HepG2 (cell line): ENCODE results near the gene SERPINB6. TPM values are rescaled to one million over a fixed set of nuclear protein-coding genes. Genes with fewer than 3 reads are reported as not detected.
A peak's percentile ranks its signal among the peaks of the same experiment; 100 is the strongest.

Experiments
- FLYWCH1 ChIP-seq: sonication (generic); formaldehyde crosslinking; IDR thresholded peaks from 2 replicates; pipeline ENCODE4 v1.8.1; 2023; ENCODE audit warnings: mild to moderate bottlenecking, missing genetic modification reagents
- HMG20A ChIP-seq: IDR thresholded peaks from 2 replicates; pipeline ENCODE4 v1.6.1; 2016; ENCODE audit warnings: borderline replicate concordance
- KDM6A ChIP-seq: IDR thresholded peaks from 2 replicates; pipeline ENCODE4 v1.6.1; 2016; ENCODE audit warnings: low read depth
- RBM22 ChIP-seq: fragments of 200-400 bp; formaldehyde crosslinking; optimal IDR thresholded peaks from 2 replicates; pipeline ENCODE3; 2017; ENCODE audit warnings: mild to moderate bottlenecking, low read length, moderate library complexity
- SP4 ChIP-seq: sonication (generic); formaldehyde crosslinking; IDR thresholded peaks from 2 replicates; pipeline ENCODE4 v1.8.1; 2023; ENCODE audit warnings: mild to moderate bottlenecking, missing genetic modification reagents
- TBX2 ChIP-seq: sonication (generic); formaldehyde crosslinking; IDR thresholded peaks from 2 replicates; pipeline ENCODE4 v1.5.0; 2020; ENCODE audit warnings: missing genetic modification reagents, mild to moderate bottlenecking, borderline replicate concordance
- YEATS4 ChIP-seq: sonication (generic); formaldehyde crosslinking; IDR thresholded peaks from 2 replicates; pipeline ENCODE4 v1.4.0; 2020; ENCODE audit warnings: missing genetic modification reagents, borderline replicate concordance
- ZMYM3 ChIP-seq: sonication (generic); formaldehyde crosslinking; IDR thresholded peaks from 2 replicates; pipeline ENCODE4 v1.5.1; 2020; ENCODE audit warnings: mild to moderate bottlenecking, missing genetic modification reagents
- ZNF501 ChIP-seq: sonication (generic); formaldehyde crosslinking; IDR thresholded peaks from 2 replicates; pipeline ENCODE4 v1.5.1; 2020; ENCODE audit warnings: mild to moderate bottlenecking, moderate library complexity, missing genetic modification reagents
- ZNF614 ChIP-seq: IDR thresholded peaks from 2 replicates; pipeline ENCODE4 v1.6.1; 2018; ENCODE audit warnings: missing biosample characterization, missing genetic modification reagents, inconsistent platforms, borderline replicate concordance
- polyA plus RNA-seq, 8 experiments: library from polyadenylated mRNA; depleted of rRNA in 3 of 8; stranded (reverse) in 7 of 8; unstranded in 1 of 8; fragments of >200 nt; fragmentation: Illumina TruSeq in 4 of 8; extraction: Trizol in 4 of 8; gene quantifications; 2 replicates each; pipeline versions ENCODE4 v1.2.1 to v1.2.3, GENCODE V29; 2011 to 2016; ENCODE audit warnings: low read depth in 4 of 8, missing spikeins in 1 of 8, mixed read lengths in 1 of 8; ENCODE audit not compliant: insufficient read depth in 1 of 8
- total RNA-seq, 5 experiments: library from RNA; depleted of rRNA; stranded (reverse); fragments of >200 nt; fragmentation: Illumina TruSeq; extraction: Trizol; gene quantifications; 2 replicates each; pipeline ENCODE4 v1.2.3, GENCODE V29; 2016; ENCODE audit warnings: low read depth in 1 of 5
- TF ChIP-seq, protein P1 (sequence below): sonication (generic); formaldehyde crosslinking; IDR thresholded peaks from 2 replicates; pipeline ENCODE4 v1.5.1; 2020; ENCODE audit warnings: mild to moderate bottlenecking, missing genetic modification reagents, borderline replicate concordance
- TF ChIP-seq, protein P2 (sequence below): sonication (generic); formaldehyde crosslinking; IDR thresholded peaks from 2 replicates; pipeline ENCODE4 v1.5.0; 2020; ENCODE audit warnings: mild to moderate bottlenecking, missing genetic modification reagents, moderate library complexity
- TF ChIP-seq, protein P3 (sequence below), 2 experiments: sonication (generic) in 1 of 2; formaldehyde crosslinking in 1 of 2; IDR thresholded peaks; 2 replicates each; pipeline versions ENCODE4 v1.4.0 to v1.6.1; 2016 to 2020; ENCODE audit warnings: borderline replicate concordance in 1 of 2, low read depth in 1 of 2, mild to moderate bottlenecking in 1 of 2, missing genetic modification reagents in 1 of 2
- TF ChIP-seq, protein P4 (sequence below): sonication (generic); formaldehyde crosslinking; IDR thresholded peaks from 2 replicates; pipeline ENCODE4 v1.8.0; 2022; ENCODE audit warnings: missing genetic modification reagents, mild to moderate bottlenecking, borderline replicate concordance

SERPINB6 gene
- total and polyA plus RNA-seq, 2 of the 13 experiments (the other 11 are each of a cell fraction or from before 2014, with no cell fraction given): 38.2 to 61.3 TPM

DNA sequence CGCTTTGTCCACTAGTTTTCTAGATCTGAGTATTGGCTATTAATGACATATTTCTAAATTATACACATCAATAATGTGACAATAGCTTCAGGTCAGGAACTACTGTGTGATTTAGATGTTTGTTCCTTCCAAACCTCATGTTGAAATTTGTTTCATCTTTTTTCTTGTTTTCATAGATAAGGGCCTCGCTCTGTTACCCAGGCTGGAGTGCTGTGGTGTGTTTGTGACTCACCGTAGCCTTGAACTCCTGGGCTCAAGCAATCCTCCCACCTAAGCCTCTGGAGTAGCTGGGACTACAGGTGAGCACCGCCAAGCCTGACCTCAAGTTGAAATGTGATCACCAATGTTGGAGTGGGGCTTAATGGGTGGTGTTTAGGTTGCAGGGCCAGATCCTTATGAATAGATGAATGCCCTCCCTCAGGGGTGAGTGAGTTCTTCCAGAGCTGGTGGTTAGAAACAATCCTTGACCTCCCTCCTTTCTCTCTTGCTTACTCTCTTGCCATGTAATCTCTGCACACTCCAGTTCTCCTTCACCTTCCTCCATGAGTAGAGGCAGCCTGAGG is 22.5 kb upstream of the SERPINB6 start (continued):
- TF ChIP-seq, protein P1, sequence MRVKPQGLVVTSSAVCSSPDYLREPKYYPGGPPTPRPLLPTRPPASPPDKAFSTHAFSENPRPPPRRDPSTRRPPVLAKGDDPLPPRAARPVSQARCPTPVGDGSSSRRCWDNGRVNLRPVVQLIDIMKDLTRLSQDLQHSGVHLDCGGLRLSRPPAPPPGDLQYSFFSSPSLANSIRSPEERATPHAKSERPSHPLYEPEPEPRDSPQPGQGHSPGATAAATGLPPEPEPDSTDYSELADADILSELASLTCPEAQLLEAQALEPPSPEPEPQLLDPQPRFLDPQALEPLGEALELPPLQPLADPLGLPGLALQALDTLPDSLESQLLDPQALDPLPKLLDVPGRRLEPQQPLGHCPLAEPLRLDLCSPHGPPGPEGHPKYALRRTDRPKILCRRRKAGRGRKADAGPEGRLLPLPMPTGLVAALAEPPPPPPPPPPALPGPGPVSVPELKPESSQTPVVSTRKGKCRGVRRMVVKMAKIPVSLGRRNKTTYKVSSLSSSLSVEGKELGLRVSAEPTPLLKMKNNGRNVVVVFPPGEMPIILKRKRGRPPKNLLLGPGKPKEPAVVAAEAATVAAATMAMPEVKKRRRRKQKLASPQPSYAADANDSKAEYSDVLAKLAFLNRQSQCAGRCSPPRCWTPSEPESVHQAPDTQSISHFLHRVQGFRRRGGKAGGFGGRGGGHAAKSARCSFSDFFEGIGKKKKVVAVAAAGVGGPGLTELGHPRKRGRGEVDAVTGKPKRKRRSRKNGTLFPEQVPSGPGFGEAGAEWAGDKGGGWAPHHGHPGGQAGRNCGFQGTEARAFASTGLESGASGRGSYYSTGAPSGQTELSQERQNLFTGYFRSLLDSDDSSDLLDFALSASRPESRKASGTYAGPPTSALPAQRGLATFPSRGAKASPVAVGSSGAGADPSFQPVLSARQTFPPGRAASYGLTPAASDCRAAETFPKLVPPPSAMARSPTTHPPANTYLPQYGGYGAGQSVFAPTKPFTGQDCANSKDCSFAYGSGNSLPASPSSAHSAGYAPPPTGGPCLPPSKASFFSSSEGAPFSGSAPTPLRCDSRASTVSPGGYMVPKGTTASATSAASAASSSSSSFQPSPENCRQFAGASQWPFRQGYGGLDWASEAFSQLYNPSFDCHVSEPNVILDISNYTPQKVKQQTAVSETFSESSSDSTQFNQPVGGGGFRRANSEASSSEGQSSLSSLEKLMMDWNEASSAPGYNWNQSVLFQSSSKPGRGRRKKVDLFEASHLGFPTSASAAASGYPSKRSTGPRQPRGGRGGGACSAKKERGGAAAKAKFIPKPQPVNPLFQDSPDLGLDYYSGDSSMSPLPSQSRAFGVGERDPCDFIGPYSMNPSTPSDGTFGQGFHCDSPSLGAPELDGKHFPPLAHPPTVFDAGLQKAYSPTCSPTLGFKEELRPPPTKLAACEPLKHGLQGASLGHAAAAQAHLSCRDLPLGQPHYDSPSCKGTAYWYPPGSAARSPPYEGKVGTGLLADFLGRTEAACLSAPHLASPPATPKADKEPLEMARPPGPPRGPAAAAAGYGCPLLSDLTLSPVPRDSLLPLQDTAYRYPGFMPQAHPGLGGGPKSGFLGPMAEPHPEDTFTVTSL (CRISPR knock-in tag): peak; percentile 96; the same call in 1 of the 2 replicates
- TF ChIP-seq, protein P2, sequence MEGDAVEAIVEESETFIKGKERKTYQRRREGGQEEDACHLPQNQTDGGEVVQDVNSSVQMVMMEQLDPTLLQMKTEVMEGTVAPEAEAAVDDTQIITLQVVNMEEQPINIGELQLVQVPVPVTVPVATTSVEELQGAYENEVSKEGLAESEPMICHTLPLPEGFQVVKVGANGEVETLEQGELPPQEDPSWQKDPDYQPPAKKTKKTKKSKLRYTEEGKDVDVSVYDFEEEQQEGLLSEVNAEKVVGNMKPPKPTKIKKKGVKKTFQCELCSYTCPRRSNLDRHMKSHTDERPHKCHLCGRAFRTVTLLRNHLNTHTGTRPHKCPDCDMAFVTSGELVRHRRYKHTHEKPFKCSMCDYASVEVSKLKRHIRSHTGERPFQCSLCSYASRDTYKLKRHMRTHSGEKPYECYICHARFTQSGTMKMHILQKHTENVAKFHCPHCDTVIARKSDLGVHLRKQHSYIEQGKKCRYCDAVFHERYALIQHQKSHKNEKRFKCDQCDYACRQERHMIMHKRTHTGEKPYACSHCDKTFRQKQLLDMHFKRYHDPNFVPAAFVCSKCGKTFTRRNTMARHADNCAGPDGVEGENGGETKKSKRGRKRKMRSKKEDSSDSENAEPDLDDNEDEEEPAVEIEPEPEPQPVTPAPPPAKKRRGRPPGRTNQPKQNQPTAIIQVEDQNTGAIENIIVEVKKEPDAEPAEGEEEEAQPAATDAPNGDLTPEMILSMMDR (CRISPR knock-in tag): peak; percentile 17; the same call in 1 of the 2 replicates
- TF ChIP-seq TBX2 (CRISPR knock-in tag) (peak; percentile 91), SP4 (CRISPR knock-in tag) (no peak), YEATS4 (CRISPR knock-in tag) (peak; percentile 26; the same call in 1 of the 2 replicates), FLYWCH1 (CRISPR knock-in tag) (no peak), RBM22 (no peak), HMG20A (CRISPR knock-in tag) (peak; percentile 90; the same call in 1 of the 2 replicates), ZNF501 (peak; percentile 56; the same call in 1 of the 2 replicates), KDM6A (CRISPR knock-in tag) (0 out of 2 replicates have a peak, but pooled peaks have one; percentile 10), ZNF614 (peak; percentile 89), ZMYM3 (CRISPR knock-in tag) (peak; percentile 60)
- TF ChIP-seq, protein P3, sequence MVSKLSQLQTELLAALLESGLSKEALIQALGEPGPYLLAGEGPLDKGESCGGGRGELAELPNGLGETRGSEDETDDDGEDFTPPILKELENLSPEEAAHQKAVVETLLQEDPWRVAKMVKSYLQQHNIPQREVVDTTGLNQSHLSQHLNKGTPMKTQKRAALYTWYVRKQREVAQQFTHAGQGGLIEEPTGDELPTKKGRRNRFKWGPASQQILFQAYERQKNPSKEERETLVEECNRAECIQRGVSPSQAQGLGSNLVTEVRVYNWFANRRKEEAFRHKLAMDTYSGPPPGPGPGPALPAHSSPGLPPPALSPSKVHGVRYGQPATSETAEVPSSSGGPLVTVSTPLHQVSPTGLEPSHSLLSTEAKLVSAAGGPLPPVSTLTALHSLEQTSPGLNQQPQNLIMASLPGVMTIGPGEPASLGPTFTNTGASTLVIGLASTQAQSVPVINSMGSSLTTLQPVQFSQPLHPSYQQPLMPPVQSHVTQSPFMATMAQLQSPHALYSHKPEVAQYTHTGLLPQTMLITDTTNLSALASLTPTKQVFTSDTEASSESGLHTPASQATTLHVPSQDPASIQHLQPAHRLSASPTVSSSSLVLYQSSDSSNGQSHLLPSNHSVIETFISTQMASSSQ (IDR thresholded peaks at IDR 0.05; ENCODE audit: low read depth): no peak
- TF ChIP-seq, protein P3 (CRISPR knock-in tag; IDR thresholded peaks at IDR 0.05; ENCODE audit: borderline replicate concordance): peak; percentile 74; the same call in 1 of the 2 replicates
- TF ChIP-seq, protein P4, sequence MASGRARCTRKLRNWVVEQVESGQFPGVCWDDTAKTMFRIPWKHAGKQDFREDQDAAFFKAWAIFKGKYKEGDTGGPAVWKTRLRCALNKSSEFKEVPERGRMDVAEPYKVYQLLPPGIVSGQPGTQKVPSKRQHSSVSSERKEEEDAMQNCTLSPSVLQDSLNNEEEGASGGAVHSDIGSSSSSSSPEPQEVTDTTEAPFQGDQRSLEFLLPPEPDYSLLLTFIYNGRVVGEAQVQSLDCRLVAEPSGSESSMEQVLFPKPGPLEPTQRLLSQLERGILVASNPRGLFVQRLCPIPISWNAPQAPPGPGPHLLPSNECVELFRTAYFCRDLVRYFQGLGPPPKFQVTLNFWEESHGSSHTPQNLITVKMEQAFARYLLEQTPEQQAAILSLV (CRISPR knock-in tag): no peak
